Esophagus squamous epithelium (tissue), 4 donors: ENCODE measurements around the gene IGF2BP3.

Experiments
- POLR2A ChIP-seq, 4 donors: fragments of 450-650 bp; IDR thresholded peaks; one replicate each; pipeline ENCODE4 v1.6.1; 2017; ENCODE audit warnings: antibody characterized with exemption in 4 of 4, mild to moderate bottlenecking in 4 of 4, moderate library complexity in 3 of 4
- TF ChIP-seq, protein P1 (sequence below), 6 experiments: fragments of 450-650 bp in 4 of 6; fragments of 200-600 bp in 2 of 6; sonication (generic) in 2 of 6; IDR thresholded peaks; one replicate each; pipeline ENCODE4 v1.5.1; 2016 to 2019; ENCODE audit warnings: antibody characterized with exemption in 6 of 6, mild to moderate bottlenecking in 4 of 6, moderate library complexity in 4 of 6

- TF ChIP-seq, protein P1, sequence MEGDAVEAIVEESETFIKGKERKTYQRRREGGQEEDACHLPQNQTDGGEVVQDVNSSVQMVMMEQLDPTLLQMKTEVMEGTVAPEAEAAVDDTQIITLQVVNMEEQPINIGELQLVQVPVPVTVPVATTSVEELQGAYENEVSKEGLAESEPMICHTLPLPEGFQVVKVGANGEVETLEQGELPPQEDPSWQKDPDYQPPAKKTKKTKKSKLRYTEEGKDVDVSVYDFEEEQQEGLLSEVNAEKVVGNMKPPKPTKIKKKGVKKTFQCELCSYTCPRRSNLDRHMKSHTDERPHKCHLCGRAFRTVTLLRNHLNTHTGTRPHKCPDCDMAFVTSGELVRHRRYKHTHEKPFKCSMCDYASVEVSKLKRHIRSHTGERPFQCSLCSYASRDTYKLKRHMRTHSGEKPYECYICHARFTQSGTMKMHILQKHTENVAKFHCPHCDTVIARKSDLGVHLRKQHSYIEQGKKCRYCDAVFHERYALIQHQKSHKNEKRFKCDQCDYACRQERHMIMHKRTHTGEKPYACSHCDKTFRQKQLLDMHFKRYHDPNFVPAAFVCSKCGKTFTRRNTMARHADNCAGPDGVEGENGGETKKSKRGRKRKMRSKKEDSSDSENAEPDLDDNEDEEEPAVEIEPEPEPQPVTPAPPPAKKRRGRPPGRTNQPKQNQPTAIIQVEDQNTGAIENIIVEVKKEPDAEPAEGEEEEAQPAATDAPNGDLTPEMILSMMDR (IDR thresholded peaks at IDR 0.05) = no peak
- no peak for TF ChIP-seq POLR2A (IDR thresholded peaks at IDR 0.05)
Measured at GRCh38 chr7:23477157-23477499, 6.8 kb upstream of the IGF2BP3 start.
